Measurements from ENCODE around the gene ACTR3C. TPM values are rescaled to one million over a fixed set of nuclear protein-coding genes. Genes with fewer than 3 reads are reported as not detected.

ACTR3C gene
- total and polyA plus RNA-seq, 2 of the 13 experiments (the other 11 are each of a cell fraction or from before 2014, with no cell fraction given) = 3.8 to 7.5 TPM

GRCh38 chr7:150342121-150342408 is 18.7 kb upstream of the ACTR3C start:
- intact Hi-C loops (cut with micrococcal nuclease; ENCODE audit: unreplicated experiment) = loop anchor here (5.0 kb wide), 1 partner anchor 45 kb away; no protein-coding TSS in a partner anchor
- Histone ChIP-seq H3K27ac (ENCODE audit: extremely low read length, insufficient read depth, low read length) (no peak overlapping the region), H3K36me3 (replicated peaks in 1 of 2; ENCODE audit: control insufficient read depth in 1 of 2, insufficient read depth in 2 of 2, low read length in 2 of 2) (peaks cover 2 to 3% of the 10 kb centered on the region in 2 experiments; a peak in 2 of 5 replicates), H3K4me1 (ENCODE audit: insufficient read depth, low read length) (peaks cover 41% of the 10 kb centered on the region), H3K4me2 (ENCODE audit: low read depth, low read length) (peak overlapping the region; percentile 88), H3K9ac (ENCODE audit: insufficient read depth, low read depth, low read length) (peak overlapping the region; percentile 53; the same call in 1 of the 2 replicates), H3K9me3 (ENCODE audit: low read length) (no peaks in the 10 kb centered on the region), H2AFZ (ENCODE audit: low read length) (peak overlapping the region; percentile 44), H3K4me3 (replicated peaks in 1 of 3; ENCODE audit: insufficient read depth in 1 of 3, low read depth in 2 of 3, low read length in 3 of 3) (peak overlapping the region; percentile 75 to 88 (median 86); a peak in 5 of 6 replicates), H4K20me1 (ENCODE audit: insufficient read depth, low read length) (peaks cover 2% of the 10 kb centered on the region; the same call in 1 of the 2 replicates), H3K79me2 (ENCODE audit: insufficient read depth, low read length) (peaks cover 3% of the 10 kb centered on the region), H3K27me3 (ENCODE audit: control insufficient read depth in 1 of 2, insufficient read depth in 2 of 2, low read length in 2 of 2) (no peaks in the 10 kb centered on the region; a peak in 1 of 5 replicates)
- in situ Hi-C loops (cut with HindIII; ENCODE audit: extremely low pct_ligation_motif_present, low pct_unique_long_range_greater_than_20kb) = loop anchor here (5.0 kb wide), 1 partner anchor 60 kb away; no protein-coding TSS in a partner anchor
- 18% methylated on average over 9 of the region's 9 CpGs for WGBS (ENCODE audit: low lambda C conversion rate)
- no peak for DNase-seq (ENCODE audit: low spot score)
- ChIA-PET POLR2A (interaction anchor here (0.8 to 4.7 kb wide), 8 partner anchors 13 to 62 kb away, joined by 3 to 40 read pairs (median 8); partner anchors contain the start of genes ACTR3C, LRRC61 and REPIN1), CTCF (ENCODE audit: low intra/inter-chr PET ratio, low total read pairs) (no interaction called here)
- ATAC-seq = peak; percentile 1; the same call in 1 of the 3 replicates
- FAIRE-seq = no peak
- no TSS peak for BruUV-seq (replicated peaks)
- TF ChIP-seq HNF4A (CRISPR knock-in tag; IDR thresholded peaks at IDR 0.05) = no peak; the same call in 1 of the 2 replicates
- TF ChIP-seq DNMT1 (CRISPR knock-in tag; IDR thresholded peaks at IDR 0.05) = no peak
- TF ChIP-seq ZBTB1 (CRISPR knock-in tag; IDR thresholded peaks at IDR 0.05; ENCODE audit: borderline replicate concordance) = no peak
- TF ChIP-seq HNF1B (CRISPR knock-in tag; IDR thresholded peaks at IDR 0.05) = no peak
- no peak for TF ChIP-seq ZNF501 (CRISPR knock-in tag; IDR thresholded peaks at IDR 0.05)
- no peak for TF ChIP-seq THAP8 (CRISPR knock-in tag; IDR thresholded peaks at IDR 0.05; ENCODE audit: borderline replicate concordance)
- no peak for TF ChIP-seq HIVEP1 (CRISPR knock-in tag; IDR thresholded peaks at IDR 0.05)
- TF ChIP-seq RNF2 (conservative IDR thresholded peaks at IDR 0.05; ENCODE audit: low read depth) = 0 out of 2 replicates have a peak, but pooled peaks have one; percentile 1
- TF ChIP-seq ETS1 (CRISPR knock-in tag; IDR thresholded peaks at IDR 0.05) = no peak
- TF ChIP-seq BRCA1 (CRISPR knock-in tag; IDR thresholded peaks at IDR 0.05) = no peak
- peak; percentile 84 for TF ChIP-seq ZNF263 (CRISPR knock-in tag; IDR thresholded peaks at IDR 0.05)
- no peak for TF ChIP-seq ZFP36L1 (CRISPR knock-in tag; IDR thresholded peaks at IDR 0.05)
- no peak for TF ChIP-seq ATF7 (IDR thresholded peaks at IDR 0.05)
- no peak for TF ChIP-seq ATF7 (CRISPR knock-in tag; IDR thresholded peaks at IDR 0.05)
- TF ChIP-seq NFRKB (IDR thresholded peaks at IDR 0.05) = no peak
- TF ChIP-seq ZNF296 (CRISPR knock-in tag; conservative IDR thresholded peaks at IDR 0.05) = no peak
- no peak for TF ChIP-seq ZNF276 (CRISPR knock-in tag; IDR thresholded peaks at IDR 0.05; ENCODE audit: low read depth)
- no peak for TF ChIP-seq ZNF264 (CRISPR knock-in tag; IDR thresholded peaks at IDR 0.05)
- TF ChIP-seq ZNF639 (CRISPR knock-in tag; conservative IDR thresholded peaks at IDR 0.05) = no peak

Measured in HepG2 (cell line).